ENCODE data around the gene GRIP2.

DNA sequence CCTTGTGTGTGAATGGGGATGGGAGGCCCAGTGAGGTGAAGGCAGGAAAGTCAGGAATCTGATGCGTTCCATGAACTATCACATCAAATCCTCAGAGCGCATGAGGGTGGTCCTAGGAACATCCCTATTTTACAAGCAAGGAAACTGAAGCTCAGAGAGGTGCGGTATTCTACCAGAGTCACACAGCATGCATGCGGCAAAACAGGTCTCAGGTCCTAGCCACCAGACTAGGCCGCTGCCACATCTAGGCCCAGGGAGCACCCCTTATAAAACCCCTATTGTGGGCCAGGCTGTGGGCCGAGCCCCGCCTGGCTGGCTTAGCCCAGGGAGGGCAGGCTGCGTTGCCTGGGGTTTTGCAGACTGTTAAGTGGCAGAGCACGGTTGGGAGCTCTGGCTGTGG, 17.9 kb upstream of the GRIP2 start:
- TF ChIP-seq, protein P1, sequence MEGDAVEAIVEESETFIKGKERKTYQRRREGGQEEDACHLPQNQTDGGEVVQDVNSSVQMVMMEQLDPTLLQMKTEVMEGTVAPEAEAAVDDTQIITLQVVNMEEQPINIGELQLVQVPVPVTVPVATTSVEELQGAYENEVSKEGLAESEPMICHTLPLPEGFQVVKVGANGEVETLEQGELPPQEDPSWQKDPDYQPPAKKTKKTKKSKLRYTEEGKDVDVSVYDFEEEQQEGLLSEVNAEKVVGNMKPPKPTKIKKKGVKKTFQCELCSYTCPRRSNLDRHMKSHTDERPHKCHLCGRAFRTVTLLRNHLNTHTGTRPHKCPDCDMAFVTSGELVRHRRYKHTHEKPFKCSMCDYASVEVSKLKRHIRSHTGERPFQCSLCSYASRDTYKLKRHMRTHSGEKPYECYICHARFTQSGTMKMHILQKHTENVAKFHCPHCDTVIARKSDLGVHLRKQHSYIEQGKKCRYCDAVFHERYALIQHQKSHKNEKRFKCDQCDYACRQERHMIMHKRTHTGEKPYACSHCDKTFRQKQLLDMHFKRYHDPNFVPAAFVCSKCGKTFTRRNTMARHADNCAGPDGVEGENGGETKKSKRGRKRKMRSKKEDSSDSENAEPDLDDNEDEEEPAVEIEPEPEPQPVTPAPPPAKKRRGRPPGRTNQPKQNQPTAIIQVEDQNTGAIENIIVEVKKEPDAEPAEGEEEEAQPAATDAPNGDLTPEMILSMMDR (IDR thresholded peaks at IDR 0.05; ENCODE audit: insufficient read depth, low read length, poor library complexity, severe bottlenecking): no peak
- no peak for TF ChIP-seq EZH2phosphoT487 (conservative IDR thresholded peaks at IDR 0.05; ENCODE audit: low read length)

Measured in SU-DHL-6 (cell line).